Measurements from ENCODE around the gene POLR3E. TPM values are rescaled to one million over a fixed set of nuclear protein-coding genes. Genes with fewer than 3 reads are reported as not detected.

POLR3E gene
- total RNA-seq, 6 experiments from 2014 or later: 31.6 to 36.3 (median 32.6) TPM

- Mint-ChIP-seq H3K4me1 (ENCODE audit: low read depth) (no peaks in the 10 kb centered on the region), H3K27ac (no peak overlapping the region; the same call in 1 of the 2 replicates), H3K9me3 (no peaks in the 10 kb centered on the region), H3K36me3 (ENCODE audit: low read depth) (peaks cover 3% of the 10 kb centered on the region; the same call in 1 of the 2 replicates), H3K4me3 (no peak overlapping the region), H3K27me3 (ENCODE audit: insufficient read depth) (no peaks in the 10 kb centered on the region; the same call in none of the 2 replicates)
- no peak for DNase-seq
- no peak for TF ChIP-seq CTCF (IDR thresholded peaks at IDR 0.05)
Observed at GRCh38 chr16:22312897-22313781, 15.9 kb downstream of the POLR3E start.

- no peak for DNase-seq
- no peak for TF ChIP-seq CTCF (IDR thresholded peaks at IDR 0.05)
- Mint-ChIP-seq H3K9me3 (no peaks in the 10 kb centered on the region), H3K36me3 (ENCODE audit: low read depth) (no peaks in the 10 kb centered on the region; the same call in 1 of the 2 replicates), H3K4me1 (ENCODE audit: low read depth) (no peaks in the 10 kb centered on the region), H3K27me3 (ENCODE audit: insufficient read depth) (no peaks in the 10 kb centered on the region; the same call in none of the 2 replicates), H3K27ac (no peak overlapping the region), H3K4me3 (no peak overlapping the region)
Observed at GRCh38 chr16:22313876-22314470, 16.8 kb downstream of the POLR3E start.

GRCh38 chr16:22314661-22315626, 17.7 kb downstream of the POLR3E start:
- TF ChIP-seq CTCF (IDR thresholded peaks at IDR 0.05): no peak
- H3K4me3 Mint-ChIP-seq: no peak overlapping the region
- no peak overlapping the region for H3K27ac Mint-ChIP-seq
- H3K9me3 Mint-ChIP-seq: no peaks in the 10 kb centered on the region
- no peaks in the 10 kb centered on the region; the same call in none of the 2 replicates for H3K27me3 Mint-ChIP-seq (ENCODE audit: insufficient read depth)
- no peak for DNase-seq
- no peaks in the 10 kb centered on the region; the same call in 1 of the 2 replicates for H3K36me3 Mint-ChIP-seq (ENCODE audit: low read depth)
- H3K4me1 Mint-ChIP-seq (ENCODE audit: low read depth): no peaks in the 10 kb centered on the region

- no peaks in the 10 kb centered on the region for H3K9me3 Mint-ChIP-seq
- peaks cover 6% of the 10 kb centered on the region; the same call in 1 of the 2 replicates for H3K36me3 Mint-ChIP-seq (ENCODE audit: low read depth)
- no peak overlapping the region for H3K27ac Mint-ChIP-seq
- H3K4me3 Mint-ChIP-seq: no peak overlapping the region
- DNase-seq: no peak
- TF ChIP-seq CTCF (IDR thresholded peaks at IDR 0.05): no peak
- H3K4me1 Mint-ChIP-seq (ENCODE audit: low read depth): no peaks in the 10 kb centered on the region
- H3K27me3 Mint-ChIP-seq (ENCODE audit: insufficient read depth): no peaks in the 10 kb centered on the region; the same call in none of the 2 replicates
Observed at GRCh38 chr16:22315979-22316378, 18.8 kb downstream of the POLR3E start.

- no peaks in the 10 kb centered on the region for H3K4me1 Mint-ChIP-seq (ENCODE audit: low read depth)
- no peak for DNase-seq
- peaks cover 9% of the 10 kb centered on the region; the same call in 1 of the 2 replicates for H3K36me3 Mint-ChIP-seq (ENCODE audit: low read depth)
- no peaks in the 10 kb centered on the region for H3K9me3 Mint-ChIP-seq
- TF ChIP-seq CTCF (IDR thresholded peaks at IDR 0.05): no peak
- no peak overlapping the region for H3K27ac Mint-ChIP-seq
- no peak overlapping the region for H3K4me3 Mint-ChIP-seq
- no peaks in the 10 kb centered on the region; the same call in none of the 2 replicates for H3K27me3 Mint-ChIP-seq (ENCODE audit: insufficient read depth)
Observed at GRCh38 chr16:22316411-22316811, 19.2 kb downstream of the POLR3E start.

All from HFFc6 (cell line).